HEK293T (cell line): ENCODE data around the gene SFMBT1.

Experiments used
- FOXA1 ChIP-seq: fragments of 450-650 bp; IDR thresholded peaks from 2 replicates; pipeline ENCODE4 v1.6.1; 2016; ENCODE audit warnings: mild to moderate bottlenecking
- NFRKB ChIP-seq: fragments of 450-650 bp; IDR thresholded peaks from 2 replicates; pipeline ENCODE4 v1.6.1; 2016; ENCODE audit warnings: mild to moderate bottlenecking, moderate library complexity
- SUZ12 ChIP-seq: fragments of 450-650 bp; IDR thresholded peaks from 2 replicates; pipeline ENCODE4 v1.6.1; 2016; ENCODE audit warnings: mild to moderate bottlenecking

DNA sequence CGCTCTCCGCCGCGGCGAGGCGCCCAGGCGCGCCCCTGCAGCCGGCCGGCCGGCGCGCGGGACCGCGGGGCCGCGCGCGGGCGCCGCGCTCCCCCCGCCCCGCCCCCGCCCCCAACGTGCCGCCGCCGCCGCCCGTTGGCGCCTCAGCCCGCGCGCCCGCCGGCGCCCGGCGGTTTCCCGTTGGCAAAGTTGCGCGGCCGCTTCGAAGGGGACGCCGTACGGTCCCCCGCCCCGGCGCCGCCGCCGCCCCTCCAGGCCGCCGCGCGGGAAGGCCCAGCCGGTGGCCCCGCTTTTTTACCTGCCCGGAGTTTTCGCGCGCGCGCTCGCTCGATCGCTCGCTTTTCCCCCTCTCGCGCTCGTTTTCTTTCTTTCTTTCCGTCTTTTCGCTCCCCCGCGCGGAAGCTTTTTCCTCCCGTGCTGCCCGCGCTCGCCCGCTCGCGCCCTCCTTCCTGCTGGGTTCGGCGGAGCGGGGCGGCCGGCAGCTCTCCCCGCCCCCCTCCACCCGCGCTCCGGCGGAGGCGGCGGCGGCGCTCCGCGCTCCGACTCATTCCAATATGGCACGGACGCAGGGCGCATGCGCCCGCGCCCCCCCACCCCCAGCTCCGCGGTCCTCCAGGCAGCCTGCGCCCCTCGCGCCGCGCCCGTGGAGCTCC, at the start of gene SFMBT1:
- no peak for TF ChIP-seq NFRKB
- no peak for TF ChIP-seq FOXA1
- TF ChIP-seq SUZ12, result no peak
